ENCODE results near the gene PTPRS. TPM values are rescaled to one million over a fixed set of nuclear protein-coding genes. Genes with fewer than 3 reads are reported as not detected.

PTPRS gene
- total and polyA plus RNA-seq, 2 of the 13 experiments (the other 11 are each of a cell fraction or from before 2014, with no cell fraction given) = 32.7 to 43.9 TPM

DNA sequence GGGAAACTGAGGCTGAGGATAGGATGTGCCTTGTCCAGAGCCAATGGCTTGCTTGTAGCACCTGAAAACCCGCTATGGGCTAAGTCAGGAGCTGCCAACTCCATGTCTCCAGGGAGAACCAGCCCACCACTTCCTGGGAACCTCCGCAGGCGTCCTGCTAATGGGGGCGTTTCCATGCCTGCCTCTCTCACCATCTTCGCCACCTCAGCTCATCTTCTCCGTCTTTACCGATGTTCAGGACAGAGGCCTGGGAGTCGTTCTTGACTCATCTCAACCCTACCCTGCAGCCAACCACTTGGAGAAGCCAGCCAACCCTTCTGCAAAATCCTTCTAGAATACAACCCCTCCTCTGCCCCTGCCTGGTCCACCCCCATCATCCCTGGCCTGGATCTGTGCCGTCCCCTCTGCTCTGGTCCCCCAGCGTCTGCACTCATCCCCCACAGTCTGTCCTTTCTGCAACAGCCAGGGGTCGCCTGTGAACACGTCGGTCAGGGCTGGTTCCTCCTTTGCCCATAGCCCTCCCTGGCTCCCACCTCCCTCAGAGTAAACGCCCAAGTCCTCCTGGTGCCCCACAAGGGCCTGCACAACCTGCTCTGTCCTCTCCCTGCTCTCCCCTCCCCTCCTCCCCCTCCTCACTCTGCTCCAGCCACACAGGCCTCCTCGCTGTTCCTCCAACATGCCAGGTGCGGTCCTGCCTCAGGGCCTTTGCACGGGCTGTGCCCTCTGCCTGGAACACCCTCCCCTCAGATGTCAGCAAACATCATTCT lies 31.0 kb downstream of the PTPRS start:
- ChIA-PET POLR2A (no interaction called here), CTCF (ENCODE audit: low intra/inter-chr PET ratio, low total read pairs) (no interaction called here)
- no peak for ATAC-seq
- no peak overlapping the region for H3K4me3 ChIP-seq (replicated peaks in 1 of 3; ENCODE audit: insufficient read depth in 1 of 3, low read depth in 2 of 3, low read length in 3 of 3)
- in situ Hi-C loops (cut with HindIII; ENCODE audit: extremely low pct_ligation_motif_present, low pct_unique_long_range_greater_than_20kb) (no loop called here), intact Hi-C loops (cut with micrococcal nuclease; ENCODE audit: unreplicated experiment) (no loop called here)
- FAIRE-seq = no peak
- BruUV-seq (replicated peaks) = no TSS peak
- peaks cover 10% of the 10 kb centered on the region; the same call in 1 of the 2 replicates for H4K20me1 ChIP-seq (ENCODE audit: insufficient read depth, low read length)
- H2AFZ ChIP-seq (ENCODE audit: low read length) = no peak overlapping the region
- no peaks in the 10 kb centered on the region for H3K36me3 ChIP-seq (replicated peaks in 1 of 2; ENCODE audit: control insufficient read depth in 1 of 2, insufficient read depth in 2 of 2, low read length in 2 of 2)
- H3K9me3 ChIP-seq (ENCODE audit: low read length) = no peaks in the 10 kb centered on the region
- H3K4me1 ChIP-seq (ENCODE audit: insufficient read depth, low read length) = peaks cover 16% of the 10 kb centered on the region
- no peak overlapping the region for H3K9ac ChIP-seq (ENCODE audit: insufficient read depth, low read depth, low read length)
- no peaks in the 10 kb centered on the region for H3K27me3 ChIP-seq (ENCODE audit: control insufficient read depth in 1 of 2, insufficient read depth in 2 of 2, low read length in 2 of 2)
- DNase-seq (ENCODE audit: low spot score) = no peak
- H3K27ac ChIP-seq (ENCODE audit: extremely low read length, insufficient read depth, low read length) = no peak overlapping the region
- no peak overlapping the region for H3K4me2 ChIP-seq (ENCODE audit: low read depth, low read length)
- 86% methylated on average over 16 of the region's 17 CpGs for WGBS (ENCODE audit: low lambda C conversion rate)
- no peaks in the 10 kb centered on the region for H3K79me2 ChIP-seq (ENCODE audit: insufficient read depth, low read length)
- TF ChIP-seq TAF1 (CRISPR knock-in tag; IDR thresholded peaks at IDR 0.05) (no peak), NR1H2 (CRISPR knock-in tag; IDR thresholded peaks at IDR 0.05; ENCODE audit: borderline replicate concordance, low read depth) (no peak), ZMYM3 (CRISPR knock-in tag; IDR thresholded peaks at IDR 0.05) (peak; percentile 84), ZFP36L1 (CRISPR knock-in tag; IDR thresholded peaks at IDR 0.05) (no peak)
- TF ChIP-seq, protein P1, sequence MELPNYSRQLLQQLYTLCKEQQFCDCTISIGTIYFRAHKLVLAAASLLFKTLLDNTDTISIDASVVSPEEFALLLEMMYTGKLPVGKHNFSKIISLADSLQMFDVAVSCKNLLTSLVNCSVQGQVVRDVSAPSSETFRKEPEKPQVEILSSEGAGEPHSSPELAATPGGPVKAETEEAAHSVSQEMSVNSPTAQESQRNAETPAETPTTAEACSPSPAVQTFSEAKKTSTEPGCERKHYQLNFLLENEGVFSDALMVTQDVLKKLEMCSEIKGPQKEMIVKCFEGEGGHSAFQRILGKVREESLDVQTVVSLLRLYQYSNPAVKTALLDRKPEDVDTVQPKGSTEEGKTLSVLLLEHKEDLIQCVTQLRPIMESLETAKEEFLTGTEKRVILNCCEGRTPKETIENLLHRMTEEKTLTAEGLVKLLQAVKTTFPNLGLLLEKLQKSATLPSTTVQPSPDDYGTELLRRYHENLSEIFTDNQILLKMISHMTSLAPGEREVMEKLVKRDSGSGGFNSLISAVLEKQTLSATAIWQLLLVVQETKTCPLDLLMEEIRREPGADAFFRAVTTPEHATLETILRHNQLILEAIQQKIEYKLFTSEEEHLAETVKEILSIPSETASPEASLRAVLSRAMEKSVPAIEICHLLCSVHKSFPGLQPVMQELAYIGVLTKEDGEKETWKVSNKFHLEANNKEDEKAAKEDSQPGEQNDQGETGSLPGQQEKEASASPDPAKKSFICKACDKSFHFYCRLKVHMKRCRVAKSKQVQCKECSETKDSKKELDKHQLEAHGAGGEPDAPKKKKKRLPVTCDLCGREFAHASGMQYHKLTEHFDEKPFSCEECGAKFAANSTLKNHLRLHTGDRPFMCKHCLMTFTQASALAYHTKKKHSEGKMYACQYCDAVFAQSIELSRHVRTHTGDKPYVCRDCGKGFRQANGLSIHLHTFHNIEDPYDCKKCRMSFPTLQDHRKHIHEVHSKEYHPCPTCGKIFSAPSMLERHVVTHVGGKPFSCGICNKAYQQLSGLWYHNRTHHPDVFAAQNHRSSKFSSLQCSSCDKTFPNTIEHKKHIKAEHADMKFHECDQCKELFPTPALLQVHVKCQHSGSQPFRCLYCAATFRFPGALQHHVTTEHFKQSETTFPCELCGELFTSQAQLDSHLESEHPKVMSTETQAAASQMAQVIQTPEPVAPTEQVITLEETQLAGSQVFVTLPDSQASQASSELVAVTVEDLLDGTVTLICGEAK (IDR thresholded peaks at IDR 0.05) = no peak
- TF ChIP-seq, protein P1 (CRISPR knock-in tag; IDR thresholded peaks at IDR 0.05) = no peak
- TF ChIP-seq, protein P2, sequence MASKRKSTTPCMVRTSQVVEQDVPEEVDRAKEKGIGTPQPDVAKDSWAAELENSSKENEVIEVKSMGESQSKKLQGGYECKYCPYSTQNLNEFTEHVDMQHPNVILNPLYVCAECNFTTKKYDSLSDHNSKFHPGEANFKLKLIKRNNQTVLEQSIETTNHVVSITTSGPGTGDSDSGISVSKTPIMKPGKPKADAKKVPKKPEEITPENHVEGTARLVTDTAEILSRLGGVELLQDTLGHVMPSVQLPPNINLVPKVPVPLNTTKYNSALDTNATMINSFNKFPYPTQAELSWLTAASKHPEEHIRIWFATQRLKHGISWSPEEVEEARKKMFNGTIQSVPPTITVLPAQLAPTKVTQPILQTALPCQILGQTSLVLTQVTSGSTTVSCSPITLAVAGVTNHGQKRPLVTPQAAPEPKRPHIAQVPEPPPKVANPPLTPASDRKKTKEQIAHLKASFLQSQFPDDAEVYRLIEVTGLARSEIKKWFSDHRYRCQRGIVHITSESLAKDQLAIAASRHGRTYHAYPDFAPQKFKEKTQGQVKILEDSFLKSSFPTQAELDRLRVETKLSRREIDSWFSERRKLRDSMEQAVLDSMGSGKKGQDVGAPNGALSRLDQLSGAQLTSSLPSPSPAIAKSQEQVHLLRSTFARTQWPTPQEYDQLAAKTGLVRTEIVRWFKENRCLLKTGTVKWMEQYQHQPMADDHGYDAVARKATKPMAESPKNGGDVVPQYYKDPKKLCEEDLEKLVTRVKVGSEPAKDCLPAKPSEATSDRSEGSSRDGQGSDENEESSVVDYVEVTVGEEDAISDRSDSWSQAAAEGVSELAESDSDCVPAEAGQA (IDR thresholded peaks at IDR 0.05; ENCODE audit: low read depth) = no peak
- TF ChIP-seq, protein P2 (CRISPR knock-in tag; IDR thresholded peaks at IDR 0.05; ENCODE audit: borderline replicate concordance) = no peak

Measured in HepG2 (cell line).